Measurements from ENCODE around the gene ERBB2. TPM values are rescaled to one million over a fixed set of nuclear protein-coding genes. Genes with fewer than 3 reads are reported as not detected.

ERBB2 gene
- total and polyA plus RNA-seq, 2 experiments from 2014 or later = 46.2 to 196 TPM

GRCh38 chr17:39683295-39683939 is 16.4 kb upstream of the ERBB2 start:
- Mint-ChIP-seq H3K4me3 (no peak overlapping the region; the same call in 2 of the 3 replicates), H3K9me3 (no peaks in the 10 kb centered on the region), H3K27me3 (ENCODE audit: insufficient read depth, low read depth, poor library complexity) (peaks cover 13% of the 10 kb centered on the region), H3K36me3 (ENCODE audit: low read depth) (peaks cover 41% of the 10 kb centered on the region), H3K4me1 (peaks cover 21% of the 10 kb centered on the region), H3K27ac (no peak overlapping the region)
- DNase-seq (ENCODE audit: low spot score) (no peak), ATAC-seq (no peak)
- Histone ChIP-seq H3K27me3 (ENCODE audit: insufficient read depth) (no peaks in the 10 kb centered on the region), H3K4me1 (ENCODE audit: insufficient read depth) (peaks cover 11% of the 10 kb centered on the region), H3K27ac (ENCODE audit: low read depth) (no peak overlapping the region), H2AFZ (no peak overlapping the region), H4K20me1 (replicated peaks; ENCODE audit: insufficient read depth) (no peaks in the 10 kb centered on the region), H3K9me2 (ENCODE audit: insufficient read depth) (no peaks in the 10 kb centered on the region; the same call in 1 of the 2 replicates), H3K36me3 (ENCODE audit: insufficient read depth) (no peaks in the 10 kb centered on the region), H3K79me2 (replicated peaks; ENCODE audit: insufficient read depth) (no peaks in the 10 kb centered on the region), H3K4me2 (no peak overlapping the region), H3K4me3 (no peak overlapping the region), H3F3A (replicated peaks; ENCODE audit: low read depth) (peaks cover 14% of the 10 kb centered on the region)
- TF ChIP-seq ZNF331 (CRISPR knock-in tag; IDR thresholded peaks at IDR 0.05; ENCODE audit: low read depth) = no peak
- no peak for TF ChIP-seq ZNF462 (CRISPR knock-in tag; IDR thresholded peaks at IDR 0.05)
- no peak for TF ChIP-seq POLR2AphosphoS5 (IDR thresholded peaks at IDR 0.05; ENCODE audit: low read depth)
- TF ChIP-seq ETS1 (IDR thresholded peaks at IDR 0.05) = no peak

All from GM23338 (cell line).